ENCODE measurements around the gene MED14. TPM values are rescaled to one million over a fixed set of nuclear protein-coding genes. Genes with fewer than 3 reads are reported as not detected.

Gene MED14
- total RNA-seq, 1 donor = 29.4 TPM

DNA sequence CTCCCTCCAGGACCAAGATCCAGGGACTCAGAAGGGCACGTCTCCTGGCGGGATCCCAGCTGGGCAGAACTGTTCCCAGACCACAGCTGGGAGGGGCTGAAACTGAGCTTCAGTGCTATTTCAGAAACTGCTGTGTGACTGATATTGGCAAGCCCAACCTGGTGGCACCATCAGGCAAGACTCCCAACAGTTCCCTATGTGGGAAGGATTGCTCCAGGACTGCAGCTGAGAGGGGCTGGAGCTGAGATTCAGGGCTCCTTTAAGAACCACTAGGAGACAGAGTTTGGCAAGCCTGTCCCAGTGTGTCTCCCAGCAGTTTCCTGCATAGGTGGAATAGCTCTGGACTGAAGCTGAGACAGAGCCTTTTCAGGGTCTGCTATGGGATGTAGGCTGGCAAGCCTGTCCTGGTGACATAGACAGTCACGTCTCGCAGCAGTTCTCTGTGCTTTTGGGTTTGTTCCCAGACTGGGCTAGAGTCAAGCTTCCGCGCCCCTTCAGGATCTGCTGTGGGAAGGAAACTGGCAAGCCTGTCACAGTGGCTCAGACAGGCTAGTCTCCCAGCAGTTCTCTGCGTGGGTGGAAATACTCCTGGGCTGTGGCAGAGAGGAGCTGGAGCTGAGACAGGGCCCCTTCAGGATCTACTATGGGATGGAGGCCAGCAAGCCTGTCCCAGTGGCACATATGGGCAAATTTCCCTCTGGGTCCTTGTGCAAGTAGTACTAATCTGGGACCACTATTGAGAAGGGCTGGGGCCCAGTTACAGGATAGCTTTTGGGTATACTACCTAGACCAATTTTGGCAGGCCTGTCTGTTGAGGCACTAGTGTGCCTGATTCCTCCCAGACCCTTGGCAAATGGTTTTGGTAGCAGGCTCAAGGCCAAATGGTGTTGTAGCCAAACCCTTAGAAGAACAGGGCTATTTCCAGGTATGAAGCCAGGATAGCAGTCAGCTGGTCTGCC, 20.2 kb upstream of the MED14 start:
- DNase-seq (ENCODE audit: low read depth) = no peak
- H3K4me3 ChIP-seq (ENCODE audit: low read depth, low read length) = no peak overlapping the region
- TF ChIP-seq, protein P1, sequence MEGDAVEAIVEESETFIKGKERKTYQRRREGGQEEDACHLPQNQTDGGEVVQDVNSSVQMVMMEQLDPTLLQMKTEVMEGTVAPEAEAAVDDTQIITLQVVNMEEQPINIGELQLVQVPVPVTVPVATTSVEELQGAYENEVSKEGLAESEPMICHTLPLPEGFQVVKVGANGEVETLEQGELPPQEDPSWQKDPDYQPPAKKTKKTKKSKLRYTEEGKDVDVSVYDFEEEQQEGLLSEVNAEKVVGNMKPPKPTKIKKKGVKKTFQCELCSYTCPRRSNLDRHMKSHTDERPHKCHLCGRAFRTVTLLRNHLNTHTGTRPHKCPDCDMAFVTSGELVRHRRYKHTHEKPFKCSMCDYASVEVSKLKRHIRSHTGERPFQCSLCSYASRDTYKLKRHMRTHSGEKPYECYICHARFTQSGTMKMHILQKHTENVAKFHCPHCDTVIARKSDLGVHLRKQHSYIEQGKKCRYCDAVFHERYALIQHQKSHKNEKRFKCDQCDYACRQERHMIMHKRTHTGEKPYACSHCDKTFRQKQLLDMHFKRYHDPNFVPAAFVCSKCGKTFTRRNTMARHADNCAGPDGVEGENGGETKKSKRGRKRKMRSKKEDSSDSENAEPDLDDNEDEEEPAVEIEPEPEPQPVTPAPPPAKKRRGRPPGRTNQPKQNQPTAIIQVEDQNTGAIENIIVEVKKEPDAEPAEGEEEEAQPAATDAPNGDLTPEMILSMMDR (IDR thresholded peaks at IDR 0.05; ENCODE audit: insufficient read depth, low read depth, low read length) = no peak

DNA sequence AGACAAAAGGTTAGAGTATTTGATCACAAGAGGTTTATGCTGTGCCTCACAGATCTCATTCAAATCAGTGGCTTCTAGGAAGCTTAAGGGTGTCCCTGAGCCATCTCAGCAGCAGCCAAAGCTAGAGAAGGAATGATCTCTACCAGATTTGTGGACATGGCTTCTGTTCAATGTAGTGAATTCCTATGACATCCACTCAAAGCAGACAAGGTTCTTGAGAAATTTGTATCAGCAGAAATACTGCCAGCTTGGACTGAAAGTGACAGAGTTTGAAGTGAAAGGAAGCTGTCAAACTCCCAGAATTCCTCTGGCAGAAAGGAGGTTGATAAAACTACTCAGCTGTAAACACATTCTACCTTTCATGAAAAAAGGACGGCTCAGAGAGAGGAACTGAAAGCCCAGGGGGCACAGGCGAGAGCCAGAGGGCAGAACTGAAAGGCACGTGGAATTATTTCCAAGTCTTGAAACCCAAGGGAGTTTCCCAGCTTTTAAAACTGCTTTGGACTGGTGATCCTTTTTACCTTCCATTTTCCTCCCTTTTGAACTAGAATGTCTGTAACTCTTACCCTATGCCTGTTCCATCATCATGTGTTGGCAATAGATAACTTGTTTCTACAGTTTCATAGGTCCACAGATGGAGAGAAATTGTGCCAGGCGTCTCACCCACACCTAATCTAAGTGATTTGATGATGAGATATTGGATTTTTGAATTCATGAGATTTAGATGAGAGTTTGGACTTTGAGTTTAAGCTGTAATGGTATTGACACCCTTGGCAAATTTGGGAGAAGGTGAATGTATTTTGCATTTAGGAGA, 14.5 kb upstream of the MED14 start:
- no peak for DNase-seq (ENCODE audit: low read depth)
- TF ChIP-seq, protein P1 (IDR thresholded peaks at IDR 0.05; ENCODE audit: insufficient read depth, low read depth, low read length) = no peak
- H3K4me3 ChIP-seq (ENCODE audit: low read depth, low read length) = no peak overlapping the region

DNA sequence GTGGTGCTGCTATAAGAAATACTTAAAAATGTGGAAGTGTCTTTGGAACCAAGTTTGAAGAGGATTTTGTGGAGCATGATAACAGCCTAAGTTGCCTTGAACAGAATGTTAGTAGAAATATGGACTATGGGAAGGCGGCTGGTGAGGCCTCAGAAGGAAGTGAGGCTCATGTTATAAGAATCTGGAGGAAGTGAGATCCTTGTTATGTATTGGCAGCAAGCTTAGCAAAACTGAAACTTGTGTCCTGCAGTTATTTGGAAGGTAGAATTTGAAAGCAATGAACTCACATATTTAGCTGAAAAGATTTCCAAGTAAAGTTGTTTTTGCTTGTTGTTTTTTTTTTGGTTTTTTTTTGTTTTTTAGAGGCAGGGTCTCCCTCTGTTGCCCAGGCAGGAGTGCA, 13.6 kb upstream of the MED14 start:
- TF ChIP-seq, protein P1 (IDR thresholded peaks at IDR 0.05; ENCODE audit: insufficient read depth, low read depth, low read length) = no peak
- no peak overlapping the region for H3K4me3 ChIP-seq (ENCODE audit: low read depth, low read length)
- DNase-seq (ENCODE audit: low read depth) = no peak

DNA sequence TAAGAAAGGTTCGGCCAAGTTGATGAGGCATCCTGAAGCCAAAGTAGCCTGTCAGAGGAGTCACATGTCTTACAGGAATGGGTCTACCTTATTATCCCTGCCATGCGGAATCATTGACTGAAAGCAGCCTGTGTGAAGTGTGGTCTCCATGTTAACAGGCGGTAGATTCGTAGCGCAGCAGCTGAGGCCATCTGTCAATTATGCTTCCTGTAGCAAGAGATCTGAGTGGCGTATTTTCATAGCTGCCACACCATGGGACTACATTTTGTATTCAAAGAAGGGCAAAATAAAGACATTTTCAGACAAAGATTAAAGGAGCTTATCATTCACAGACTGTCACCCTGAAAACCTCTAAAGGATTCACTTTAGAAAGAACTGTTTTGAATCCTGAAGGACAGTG, 11.2 kb upstream of the MED14 start:
- TF ChIP-seq, protein P1 (IDR thresholded peaks at IDR 0.05; ENCODE audit: insufficient read depth, low read depth, low read length) = no peak
- DNase-seq (ENCODE audit: low read depth) = no peak
- H3K4me3 ChIP-seq (ENCODE audit: low read depth, low read length) = no peak overlapping the region

- TF ChIP-seq, protein P1 (IDR thresholded peaks at IDR 0.05; ENCODE audit: insufficient read depth, low read depth, low read length) = no peak
- no peak for DNase-seq (ENCODE audit: low read depth)
- peak overlapping the region; percentile 69 for H3K4me3 ChIP-seq (ENCODE audit: low read depth, low read length)
These were observed 796 bp upstream of the MED14 start for GRCh38 chrX:40736170-40736505.

DNA sequence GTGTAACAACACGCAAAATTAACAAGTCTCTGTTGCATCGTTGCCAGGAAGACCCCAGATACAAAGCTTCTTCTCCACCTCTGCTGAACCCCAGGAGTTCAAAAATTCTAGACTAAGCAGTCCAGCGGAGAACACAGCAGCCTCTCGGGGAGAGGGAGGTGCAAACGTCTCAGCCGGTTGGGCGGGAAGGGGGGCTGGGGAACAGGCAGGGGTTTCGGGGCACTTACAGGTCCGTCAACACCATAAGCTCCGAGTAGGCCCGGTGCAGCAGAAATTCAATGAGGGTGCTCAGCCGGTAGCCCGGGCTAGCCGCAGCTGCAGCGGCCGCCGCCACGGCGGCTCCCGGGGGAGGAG, 394 bp downstream of the MED14 start:
- DNase-seq (ENCODE audit: low read depth) = peak; percentile 20
- TF ChIP-seq, protein P1 (IDR thresholded peaks at IDR 0.05; ENCODE audit: insufficient read depth, low read depth, low read length) = no peak
- H3K4me3 ChIP-seq (ENCODE audit: low read depth, low read length) = peak overlapping the region; percentile 69
